HL-60/S4 (cell line): ENCODE data around the gene OCEL1.
"Not testable (repeated sequence)": the region's sequence is repeated elsewhere in the genome, so short reads cannot be mapped to it uniquely, and the experiment has no call there.

ENCODE experiments used
- in situ Hi-C: fragments of 300-500 bp; cut with MboI; formaldehyde crosslinking; loops from 2 replicates; pipeline ENCODE4 v1.14.3; 2022; ENCODE audit warnings: low sequenced_read_pairs

Gene OCEL1

GRCh38 chr19:17260842-17261325, 34.9 kb downstream of the OCEL1 start:
- in situ Hi-C loops, result no loop called here

GRCh38 chr19:17262557-17262956, 36.5 kb downstream of the OCEL1 start:
- in situ Hi-C loops, result no loop called here

DNA sequence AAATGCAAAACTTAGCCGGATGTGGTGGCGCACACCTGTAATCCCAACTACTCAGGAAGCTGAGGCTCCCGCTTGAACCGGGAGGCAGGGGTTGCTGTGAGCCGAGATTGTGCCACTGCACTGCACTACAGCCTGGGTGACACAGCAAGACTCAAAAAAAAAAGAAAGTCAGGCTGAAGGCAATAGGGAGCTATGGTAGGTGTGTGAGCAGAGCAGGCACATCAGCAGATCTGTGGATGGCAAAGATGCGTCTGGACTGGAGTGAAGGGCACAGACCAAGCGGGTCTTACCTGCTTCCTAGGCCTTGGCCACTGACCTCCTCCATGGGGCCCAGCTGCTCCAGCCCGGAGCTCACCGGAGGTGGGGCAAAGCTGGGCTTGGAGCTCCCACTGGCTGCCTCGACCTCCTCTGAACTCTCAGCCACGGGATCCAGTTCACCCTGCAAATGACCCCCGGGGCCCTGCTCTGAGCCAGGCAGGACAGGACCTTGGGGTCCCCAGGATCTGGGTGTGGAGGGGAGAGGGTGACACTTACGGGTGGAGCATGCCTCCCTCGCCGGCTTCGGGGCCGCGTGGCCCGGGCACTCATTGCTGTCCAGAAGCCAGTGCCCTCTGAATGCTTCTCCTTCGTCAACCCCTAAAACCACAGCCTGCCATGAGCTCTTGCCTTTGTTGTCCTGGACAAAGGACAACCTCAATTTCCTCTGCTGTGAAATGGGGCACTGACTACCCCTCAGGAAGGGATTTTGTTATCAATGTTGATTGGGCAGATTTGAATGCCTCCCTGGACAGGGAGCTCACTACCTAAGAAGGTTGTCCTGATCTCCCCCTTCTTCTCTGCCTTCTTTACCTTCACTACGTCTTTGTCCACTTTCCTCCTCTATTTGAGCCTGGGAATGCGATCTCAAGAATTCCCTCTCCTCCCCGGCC, 38.0 kb downstream of the OCEL1 start:
- in situ Hi-C loops, result no loop called here

- in situ Hi-C loops, result no loop called here
Observed at GRCh38 chr19:17264641-17264979, 38.6 kb downstream of the OCEL1 start, which contains the start of gene USHBP1. Gene USHBP1 (minus strand): TSS chr19:17264745. CDS start chr19:17264299, 446 bp downstream.

DNA sequence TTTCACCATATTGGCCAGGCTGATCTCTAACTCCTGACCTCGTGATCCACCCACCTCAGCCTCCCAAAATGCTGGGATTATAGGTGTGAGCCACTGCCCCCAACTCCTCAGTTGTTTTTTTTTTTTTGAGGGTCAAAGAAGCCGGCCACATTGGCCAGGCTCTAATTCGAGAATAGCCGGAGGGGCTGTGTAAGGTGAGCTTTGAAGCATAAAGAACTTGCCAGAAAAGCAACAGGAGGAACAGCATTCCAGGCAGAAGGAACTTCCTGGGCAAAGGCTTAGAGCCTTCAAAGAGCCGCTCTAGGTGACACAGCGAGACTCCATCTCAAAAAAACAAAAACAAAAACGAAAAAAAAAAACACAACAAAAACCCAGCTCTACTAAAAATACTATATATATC, 40.0 kb downstream of the OCEL1 start:
- in situ Hi-C loops, result no loop called here

DNA sequence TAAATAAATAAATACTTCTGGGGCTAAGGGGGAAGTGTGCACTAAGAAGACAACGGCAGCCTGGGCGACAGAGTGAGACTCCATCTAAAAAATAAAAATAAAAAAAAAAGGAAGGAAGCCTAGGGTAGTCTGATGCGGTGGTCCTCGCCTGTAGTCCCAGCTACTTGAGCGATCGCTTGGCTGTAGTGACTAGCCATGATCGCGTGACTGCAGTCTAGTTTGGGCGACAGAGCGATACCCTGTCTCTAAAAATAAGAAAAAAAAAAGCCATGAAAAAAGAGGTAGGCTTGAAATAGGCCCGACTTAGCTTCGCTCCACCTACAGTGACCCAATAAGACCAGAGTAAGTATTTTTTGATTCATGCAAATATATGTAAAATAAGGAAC, 40.6 kb downstream of the OCEL1 start:
- in situ Hi-C loops, result no loop called here

GRCh38 chr19:17266975-17267788, 41.2 kb downstream of the OCEL1 start, which contains the start of gene BABAM1:
Gene BABAM1 (plus strand): TSS chr19:17267443. CDS start chr19:17268807, 1,364 bp downstream.
- in situ Hi-C loops, result no loop called here

- in situ Hi-C loops, result no loop called here
Observed at GRCh38 chr19:17268754-17269153, 42.7 kb downstream of the OCEL1 start.

- in situ Hi-C loops, result not testable (repeated sequence)
Observed at GRCh38 chr19:17274892-17275291, 48.9 kb downstream of the OCEL1 start.

DNA sequence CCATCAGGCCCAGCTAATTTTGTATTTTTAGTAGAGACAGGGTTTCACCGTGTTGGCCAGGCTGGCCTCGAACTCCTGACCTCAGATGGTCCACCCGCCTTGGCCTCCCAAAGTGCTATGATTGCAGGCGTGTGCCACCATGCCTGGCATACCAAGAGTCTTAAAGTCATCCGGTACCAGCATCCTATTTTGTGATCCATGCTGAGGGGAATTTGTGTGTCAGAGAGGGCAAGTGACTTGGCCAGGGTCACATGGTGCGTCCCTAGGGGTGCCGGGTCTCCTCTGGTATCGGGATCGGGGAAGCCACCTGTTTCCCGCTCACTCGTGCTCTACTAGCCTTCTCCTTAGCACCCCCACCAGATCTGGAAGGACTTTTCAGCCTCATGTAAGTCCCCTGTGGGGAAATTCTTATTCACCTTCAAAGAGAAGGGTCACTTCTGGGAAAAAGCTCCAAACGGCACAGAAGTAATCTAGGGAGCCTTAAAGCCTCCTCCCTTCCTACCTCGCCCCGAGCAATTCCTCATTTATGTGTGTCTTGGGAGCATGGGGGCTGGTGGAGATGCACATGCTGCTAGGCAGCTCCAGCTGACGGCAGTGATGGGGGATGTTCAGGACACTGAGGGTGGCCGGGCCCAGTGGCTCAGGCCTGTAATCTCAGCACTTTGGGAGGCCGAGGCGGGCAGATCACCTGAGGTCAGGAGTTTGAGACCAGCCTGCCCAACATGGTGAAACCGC, 49.6 kb downstream of the OCEL1 start:
- in situ Hi-C loops, result no loop called here
